HG03521 (cell line): ENCODE results near the gene DGKZ.
"Not testable (repeated sequence)": the region's sequence is repeated elsewhere in the genome, so short reads cannot be mapped to it uniquely, and the experiment has no call there.

Experiments used
- ATAC-seq: cut with Tn5 transposase; IDR thresholded peaks from one replicate; pipeline ENCODE4 v1.9.1; 2021; ENCODE audit warnings: mild to moderate bottlenecking, moderate library complexity; ENCODE audit not compliant: unreplicated experiment

The DGKZ gene

DNA sequence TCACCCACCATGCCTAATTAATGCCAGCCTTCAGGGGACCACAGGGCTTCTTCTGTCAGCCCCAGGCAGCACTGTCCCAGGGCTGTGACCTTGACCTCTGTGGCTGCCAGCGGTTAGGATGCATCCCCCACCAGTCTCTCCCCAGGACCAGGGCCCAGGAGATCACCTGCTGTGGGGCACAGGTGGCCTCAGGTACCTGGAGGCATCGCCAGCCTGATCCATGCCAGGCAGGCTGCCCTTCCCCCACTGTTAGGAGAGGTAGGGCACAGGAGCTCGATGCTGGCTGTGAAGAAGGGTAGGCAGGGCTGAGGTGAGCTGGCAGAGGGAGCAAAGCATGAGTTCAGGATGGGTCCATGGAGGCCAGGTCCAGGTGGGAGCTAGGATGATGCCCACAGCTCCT lies 17.5 kb downstream of the DGKZ start:
- ATAC-seq, result no peak

DNA sequence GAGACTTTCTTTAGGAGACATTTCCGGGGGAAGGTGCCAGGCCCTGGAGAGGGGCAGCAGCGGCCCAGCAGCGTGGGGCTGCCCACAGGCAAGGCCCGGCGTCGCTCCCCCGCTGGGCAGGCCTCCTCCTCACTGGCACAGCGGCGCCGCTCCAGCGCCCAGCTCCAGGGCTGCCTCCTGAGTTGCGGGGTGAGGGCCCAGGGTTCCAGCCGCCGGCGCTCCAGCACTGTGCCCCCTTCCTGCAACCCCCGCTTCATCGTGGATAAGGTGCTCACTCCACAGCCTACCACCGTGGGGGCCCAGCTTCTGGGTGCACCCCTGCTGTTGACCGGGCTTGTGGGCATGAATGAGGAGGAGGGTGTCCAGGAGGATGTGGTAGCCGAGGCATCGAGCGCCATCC lies 19.0 kb downstream of the DGKZ start:
- ATAC-seq, result no peak

DNA sequence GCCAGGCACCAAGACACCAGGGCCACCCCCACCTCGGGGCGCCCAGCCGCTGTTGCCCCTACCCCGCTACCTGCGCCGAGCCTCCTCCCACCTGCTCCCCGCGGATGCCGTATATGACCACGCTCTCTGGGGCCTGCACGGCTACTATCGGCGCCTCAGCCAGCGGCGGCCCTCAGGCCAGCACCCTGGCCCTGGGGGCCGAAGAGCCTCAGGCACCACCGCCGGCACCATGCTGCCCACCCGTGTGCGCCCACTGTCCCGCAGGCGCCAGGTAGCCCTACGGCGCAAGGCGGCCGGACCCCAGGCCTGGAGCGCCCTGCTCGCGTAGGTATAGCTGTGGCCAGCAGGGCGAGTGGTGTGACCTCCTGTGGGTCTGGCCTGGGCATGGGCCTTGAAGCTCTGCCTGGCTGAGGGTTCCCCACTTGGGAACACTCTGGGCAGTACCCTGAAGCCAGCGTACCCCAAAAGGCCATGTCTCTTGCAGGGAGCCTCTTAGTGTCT lies 19.4 kb downstream of the DGKZ start:
- no peak for ATAC-seq

DNA sequence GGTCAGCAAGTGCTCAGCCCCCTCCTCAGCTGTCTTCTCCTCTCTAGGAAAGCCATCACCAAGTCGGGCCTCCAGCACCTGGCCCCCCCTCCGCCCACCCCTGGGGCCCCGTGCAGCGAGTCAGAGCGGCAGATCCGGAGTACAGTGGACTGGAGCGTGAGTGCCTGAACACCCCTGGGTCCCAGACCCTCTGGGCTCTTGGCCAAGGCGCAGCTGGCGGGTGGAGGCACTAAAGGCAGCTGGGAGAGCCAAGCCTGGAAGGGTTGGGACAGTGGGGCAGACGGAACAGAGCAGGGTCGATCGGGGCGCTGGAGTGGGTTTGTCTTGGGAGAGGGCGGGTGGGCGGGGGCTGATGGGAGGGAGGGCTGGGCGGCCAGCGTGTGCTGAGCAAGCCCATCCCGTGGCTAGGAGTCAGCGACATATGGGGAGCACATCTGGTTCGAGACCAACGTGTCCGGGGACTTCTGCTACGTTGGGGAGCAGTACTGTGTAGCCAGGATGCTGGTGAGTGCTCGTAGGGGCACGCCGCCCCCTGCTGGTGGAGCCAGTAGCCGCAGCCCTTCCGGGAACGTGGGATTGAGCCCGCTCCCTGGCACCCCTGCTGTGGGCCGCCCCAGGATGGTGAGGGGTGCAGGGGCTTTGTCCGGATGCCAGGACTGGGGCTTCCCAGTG lies 20.1 kb downstream of the DGKZ start:
- peak; percentile 59 for ATAC-seq

DNA sequence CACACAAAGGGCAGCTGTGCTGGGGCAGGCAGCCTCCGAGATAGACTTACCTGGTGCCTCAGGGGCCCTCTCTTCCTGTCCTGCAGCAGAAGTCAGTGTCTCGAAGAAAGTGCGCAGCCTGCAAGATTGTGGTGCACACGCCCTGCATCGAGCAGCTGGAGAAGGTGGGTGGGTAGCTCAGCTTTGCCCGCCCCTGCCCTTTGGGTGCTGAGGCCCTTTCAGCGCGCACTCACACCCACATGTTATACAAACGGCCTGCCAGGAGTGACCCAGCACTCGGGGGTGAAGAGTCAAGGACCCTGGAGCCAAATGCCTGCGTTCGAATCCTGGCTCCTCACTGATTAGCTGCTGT lies 20.6 kb downstream of the DGKZ start:
- ATAC-seq, result no peak

DNA sequence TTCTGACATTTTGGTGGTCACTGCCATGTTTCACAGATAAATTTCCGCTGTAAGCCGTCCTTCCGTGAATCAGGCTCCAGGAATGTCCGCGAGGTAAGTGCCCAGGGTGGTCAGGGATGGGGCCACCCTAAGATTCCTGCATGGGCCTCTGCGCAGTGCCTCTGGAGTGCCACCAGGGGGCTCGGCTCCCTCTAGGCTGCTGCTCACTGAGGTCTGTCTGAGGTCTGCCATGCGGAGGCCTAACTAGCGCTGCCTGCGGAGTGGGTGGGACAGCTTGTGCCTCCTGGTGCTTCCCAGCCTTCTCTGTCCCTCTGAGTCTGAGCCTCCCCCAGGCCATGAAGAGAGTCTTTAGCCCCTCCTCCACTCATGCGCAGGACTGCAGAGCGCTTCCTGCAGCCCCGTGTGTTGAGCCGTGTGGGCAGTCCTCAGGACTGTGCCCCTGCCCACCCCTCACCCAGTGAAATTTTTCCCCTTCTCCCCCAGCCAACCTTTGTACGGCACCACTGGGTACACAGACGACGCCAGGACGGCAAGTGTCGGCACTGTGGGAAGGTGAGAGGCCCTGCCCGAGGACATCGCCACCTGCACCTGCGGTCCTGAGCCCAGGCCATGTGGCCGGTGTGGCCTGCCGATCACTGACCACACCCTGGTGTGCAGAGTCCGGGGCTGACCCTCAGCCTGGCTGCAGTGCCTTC lies 22.3 kb downstream of the DGKZ start:
- ATAC-seq, result peak; percentile 47

DNA sequence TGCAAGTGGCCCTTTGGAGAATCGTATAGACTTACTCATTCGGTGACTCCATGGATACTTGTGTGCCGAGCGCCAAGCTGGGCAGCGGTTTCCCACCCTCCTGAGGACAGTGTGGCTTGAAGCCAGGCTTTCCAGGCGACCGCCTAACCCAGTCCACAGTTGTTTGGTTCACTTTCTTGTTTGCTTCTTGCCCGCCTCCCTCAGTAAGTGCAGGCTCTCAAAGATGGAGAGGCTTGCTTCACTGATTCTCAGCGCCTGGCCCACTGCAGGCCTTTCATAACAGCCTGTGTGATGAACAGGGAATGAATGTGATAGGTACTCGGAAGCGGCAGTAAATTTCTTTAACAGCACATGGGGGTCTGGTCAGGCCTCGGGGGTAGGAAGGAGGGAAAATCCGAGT lies 23.0 kb downstream of the DGKZ start:
- no peak for ATAC-seq

DNA sequence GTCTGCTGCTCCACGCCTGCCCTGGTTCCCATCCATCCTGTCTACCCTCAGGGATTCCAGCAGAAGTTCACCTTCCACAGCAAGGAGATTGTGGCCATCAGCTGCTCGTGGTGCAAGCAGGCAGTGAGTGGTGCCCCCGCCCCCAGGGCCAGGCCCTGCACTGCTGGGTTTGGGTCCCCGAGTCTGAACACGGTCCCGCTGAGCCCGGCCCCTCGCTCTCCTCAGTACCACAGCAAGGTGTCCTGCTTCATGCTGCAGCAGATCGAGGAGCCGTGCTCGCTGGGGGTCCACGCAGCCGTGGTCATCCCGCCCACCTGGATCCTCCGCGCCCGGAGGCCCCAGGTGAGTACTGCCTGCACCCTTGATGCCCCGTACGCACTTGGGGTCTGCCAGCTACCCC lies 24.0 kb downstream of the DGKZ start:
- ATAC-seq, result not testable (repeated sequence)

DNA sequence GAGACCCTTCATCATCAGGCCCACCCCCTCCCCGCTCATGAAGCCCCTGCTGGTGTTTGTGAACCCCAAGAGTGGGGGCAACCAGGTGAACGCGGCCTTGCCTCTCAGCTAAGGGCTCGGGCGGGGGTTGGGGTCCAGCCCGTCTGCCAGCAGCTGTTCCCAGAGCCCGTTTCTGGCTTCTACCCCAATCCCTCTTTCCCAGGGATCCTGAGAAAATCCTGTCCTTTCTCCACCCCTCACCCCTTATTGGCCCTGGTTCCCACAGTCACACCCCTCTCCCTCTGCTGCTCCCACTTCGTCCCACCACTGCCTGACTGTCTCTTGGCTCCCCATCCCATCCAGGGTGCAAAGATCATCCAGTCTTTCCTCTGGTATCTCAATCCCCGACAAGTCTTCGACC lies 24.8 kb downstream of the DGKZ start:
- ATAC-seq, result no peak

DNA sequence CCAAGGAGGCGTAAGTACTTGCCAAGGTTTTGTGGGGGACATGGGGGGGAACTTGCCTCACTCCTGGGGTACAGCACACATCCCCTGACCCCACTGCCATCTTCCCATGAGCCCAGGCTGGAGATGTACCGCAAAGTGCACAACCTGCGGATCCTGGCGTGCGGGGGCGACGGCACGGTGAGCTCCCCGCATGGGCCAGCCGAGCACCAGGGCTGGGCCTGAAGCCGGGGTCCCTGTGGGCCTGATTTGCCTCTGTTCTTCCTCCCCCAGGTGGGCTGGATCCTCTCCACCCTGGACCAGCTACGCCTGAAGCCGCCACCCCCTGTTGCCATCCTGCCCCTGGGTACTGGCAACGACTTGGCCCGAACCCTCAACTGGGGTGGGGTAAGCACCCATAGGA lies 25.2 kb downstream of the DGKZ start:
- ATAC-seq, result not testable (repeated sequence)

DNA sequence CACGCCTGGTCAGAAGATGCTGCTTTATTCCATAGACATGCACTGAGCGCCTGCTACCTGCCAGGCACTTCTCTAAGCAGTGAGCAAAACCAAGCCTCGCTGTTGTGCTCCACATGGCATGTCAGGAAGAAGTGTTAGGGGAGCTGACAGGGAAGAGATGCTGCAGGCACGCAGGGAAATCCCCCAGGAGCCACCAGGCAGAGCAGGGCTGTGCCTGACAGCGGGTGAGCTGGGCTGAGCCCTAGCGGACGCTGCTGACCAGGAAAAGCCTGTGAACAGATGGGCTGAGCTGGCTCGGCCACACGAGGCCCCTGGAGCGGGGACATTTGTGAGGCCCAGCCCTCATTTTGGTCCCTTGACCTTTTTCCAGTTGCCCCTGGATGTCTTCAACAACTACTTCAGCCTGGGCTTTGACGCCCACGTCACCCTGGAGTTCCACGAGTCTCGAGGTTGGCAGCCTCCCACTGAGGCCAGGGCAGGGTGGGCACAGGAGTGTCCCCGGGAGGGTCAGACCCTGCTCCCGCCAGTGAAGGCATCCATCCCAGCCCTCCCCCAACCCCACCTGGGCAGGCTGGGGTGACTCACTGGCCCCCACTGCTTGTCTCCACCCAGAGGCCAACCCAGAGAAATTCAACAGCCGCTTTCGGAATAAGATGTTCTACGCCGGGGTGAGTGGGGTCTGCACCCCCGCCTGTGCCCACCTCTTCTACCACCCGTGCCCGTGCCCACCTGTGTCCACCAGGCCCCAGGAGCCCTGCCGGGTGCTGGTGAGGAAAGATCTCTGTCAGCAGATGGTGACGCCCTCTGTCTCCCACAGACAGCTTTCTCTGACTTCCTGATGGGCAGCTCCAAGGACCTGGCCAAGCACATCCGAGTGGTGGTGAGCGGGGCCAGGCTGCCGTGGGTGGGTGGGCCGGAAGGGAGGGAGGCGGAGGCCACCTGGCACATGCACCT lies 26.8 kb downstream of the DGKZ start:
- ATAC-seq, result no peak

DNA sequence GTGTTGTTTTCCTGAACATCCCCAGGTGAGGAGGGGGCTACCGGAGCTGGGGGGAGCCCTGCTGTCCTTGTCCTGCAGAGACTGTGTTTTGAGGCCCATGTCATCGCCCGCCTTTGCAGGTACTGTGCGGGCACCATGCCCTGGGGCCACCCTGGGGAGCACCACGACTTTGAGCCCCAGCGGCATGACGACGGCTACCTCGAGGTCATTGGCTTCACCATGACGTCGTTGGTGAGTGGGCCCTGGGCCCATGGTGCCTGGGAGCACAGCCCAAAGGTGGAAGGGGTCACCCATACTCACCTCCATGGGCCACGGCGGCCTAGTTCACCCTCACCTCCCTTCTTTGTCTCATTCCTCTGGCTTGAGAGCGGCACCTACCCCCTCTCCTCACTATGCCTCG lies 27.6 kb downstream of the DGKZ start:
- ATAC-seq, result no peak

DNA sequence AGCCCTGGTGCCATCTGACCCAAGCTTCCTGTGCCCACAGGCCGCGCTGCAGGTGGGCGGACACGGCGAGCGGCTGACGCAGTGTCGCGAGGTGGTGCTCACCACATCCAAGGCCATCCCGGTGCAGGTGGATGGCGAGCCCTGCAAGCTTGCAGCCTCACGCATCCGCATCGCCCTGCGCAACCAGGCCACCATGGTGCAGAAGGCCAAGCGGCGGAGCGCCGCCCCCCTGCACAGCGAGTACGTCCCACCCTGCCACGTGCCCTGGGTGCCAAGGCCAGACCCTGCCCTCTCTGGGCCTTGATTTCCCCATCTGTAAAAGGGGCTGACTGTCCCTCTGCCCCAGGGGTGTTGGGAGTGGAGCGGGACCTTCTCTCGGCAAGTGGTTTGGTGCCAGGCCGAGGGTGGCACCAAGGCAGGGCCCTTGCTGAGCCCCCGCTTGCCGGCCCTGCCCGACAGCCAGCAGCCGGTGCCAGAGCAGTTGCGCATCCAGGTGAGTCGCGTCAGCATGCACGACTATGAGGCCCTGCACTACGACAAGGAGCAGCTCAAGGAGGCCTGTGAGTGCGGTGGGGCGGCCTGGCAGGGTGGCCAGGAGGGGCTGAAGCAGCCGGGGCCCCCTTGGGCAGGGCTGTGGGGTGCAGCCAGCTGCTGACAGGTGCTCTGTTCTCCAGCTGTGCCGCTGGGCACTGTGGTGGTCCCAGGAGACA lies 28.3 kb downstream of the DGKZ start:
- no peak for ATAC-seq

DNA sequence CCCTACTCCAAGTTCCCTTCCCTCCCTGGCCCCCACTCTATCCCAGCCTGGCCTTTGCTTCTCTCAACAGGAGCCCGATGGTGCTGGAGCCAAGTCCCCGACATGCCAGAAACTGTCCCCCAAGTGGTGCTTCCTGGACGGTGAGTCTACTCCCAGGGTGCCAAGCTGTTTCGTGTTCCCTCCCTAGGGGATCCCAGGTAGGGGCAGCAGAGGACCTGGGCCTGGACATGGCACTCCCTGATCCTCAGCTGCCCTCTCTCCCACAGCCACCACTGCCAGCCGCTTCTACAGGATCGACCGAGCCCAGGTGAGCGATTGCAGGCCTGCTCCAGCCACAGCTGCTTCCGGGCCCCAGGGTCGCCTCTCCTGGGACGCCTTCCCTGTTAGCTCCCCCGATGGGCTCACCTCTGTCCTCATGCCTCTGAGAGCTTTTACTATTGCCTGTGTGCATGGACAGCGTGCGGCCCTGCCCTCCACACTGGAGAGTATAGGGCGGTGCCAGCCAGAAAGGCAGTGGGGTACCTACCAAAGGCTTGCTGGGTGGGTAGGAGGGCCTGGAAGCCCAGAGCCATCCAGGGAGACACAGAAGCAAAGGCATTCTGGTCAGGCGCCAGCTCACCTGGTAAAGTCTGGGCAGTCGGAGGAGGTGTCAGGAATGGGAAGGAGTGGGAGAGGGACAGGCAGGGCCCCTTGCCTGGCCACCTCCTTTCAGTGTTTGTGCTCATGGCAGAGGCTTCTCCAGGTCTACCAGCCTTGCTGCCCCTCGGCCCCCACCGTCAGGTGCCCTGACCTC lies 29.2 kb downstream of the DGKZ start:
- ATAC-seq, result no peak

DNA sequence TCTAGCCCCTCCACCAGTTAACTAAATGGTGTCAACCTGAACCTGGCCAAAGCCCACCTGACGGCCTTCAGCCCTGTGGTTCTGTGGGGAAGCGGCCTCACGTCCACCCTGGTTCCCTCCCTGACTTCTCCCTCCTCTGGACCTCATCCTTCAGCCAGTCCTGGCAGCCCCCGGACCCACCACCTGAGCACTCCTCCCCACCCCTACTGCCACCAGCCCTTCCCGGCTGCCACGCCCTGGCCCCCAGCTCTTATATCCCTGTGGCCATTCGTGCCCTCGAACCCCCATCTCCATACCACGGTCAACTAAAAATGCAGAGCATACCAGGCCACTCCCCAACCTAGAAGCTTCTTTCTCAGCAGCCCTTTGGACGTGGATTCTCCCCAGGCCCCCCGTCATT lies 30.0 kb downstream of the DGKZ start:
- no peak for ATAC-seq

DNA sequence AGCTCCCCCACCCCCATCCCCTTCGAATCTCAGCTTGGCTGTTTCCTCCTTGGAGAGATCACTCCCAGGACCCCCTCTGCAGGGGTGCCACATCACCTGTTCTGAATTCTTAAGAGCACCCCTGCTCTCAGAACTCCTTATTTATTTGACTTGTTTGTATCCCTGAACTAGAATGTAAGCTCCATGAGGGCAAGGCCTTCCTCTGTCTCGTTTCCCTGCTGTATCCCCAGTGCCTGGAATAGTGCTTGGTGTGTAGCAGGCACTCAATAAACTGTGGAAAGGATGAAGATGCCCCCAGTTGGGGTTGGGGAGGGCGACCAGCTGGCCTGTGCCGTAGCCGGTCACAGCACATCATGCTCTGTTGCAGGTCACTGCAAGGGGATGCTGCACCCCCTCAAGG lies 30.6 kb downstream of the DGKZ start:
- ATAC-seq, result no peak

DNA sequence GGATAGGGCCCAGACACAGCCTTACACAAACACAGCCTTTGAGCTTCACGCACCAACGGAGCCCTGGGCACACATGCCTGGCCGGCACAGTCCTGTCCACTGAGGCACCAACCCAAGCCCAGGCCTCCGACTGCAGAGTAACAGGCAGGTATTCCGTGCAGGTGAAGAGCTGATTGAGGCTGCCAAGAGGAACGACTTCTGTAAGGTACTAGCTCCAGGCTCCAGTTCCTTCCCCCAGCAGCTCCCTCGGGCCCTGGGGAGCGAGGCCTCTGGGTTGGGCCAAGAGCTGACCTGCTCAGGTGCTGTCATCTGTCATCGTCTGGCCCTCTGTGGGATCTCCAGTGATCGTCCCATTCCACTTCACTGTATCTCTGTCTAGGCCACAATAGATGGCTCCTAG lies 31.0 kb downstream of the DGKZ start:
- ATAC-seq, result no peak

DNA sequence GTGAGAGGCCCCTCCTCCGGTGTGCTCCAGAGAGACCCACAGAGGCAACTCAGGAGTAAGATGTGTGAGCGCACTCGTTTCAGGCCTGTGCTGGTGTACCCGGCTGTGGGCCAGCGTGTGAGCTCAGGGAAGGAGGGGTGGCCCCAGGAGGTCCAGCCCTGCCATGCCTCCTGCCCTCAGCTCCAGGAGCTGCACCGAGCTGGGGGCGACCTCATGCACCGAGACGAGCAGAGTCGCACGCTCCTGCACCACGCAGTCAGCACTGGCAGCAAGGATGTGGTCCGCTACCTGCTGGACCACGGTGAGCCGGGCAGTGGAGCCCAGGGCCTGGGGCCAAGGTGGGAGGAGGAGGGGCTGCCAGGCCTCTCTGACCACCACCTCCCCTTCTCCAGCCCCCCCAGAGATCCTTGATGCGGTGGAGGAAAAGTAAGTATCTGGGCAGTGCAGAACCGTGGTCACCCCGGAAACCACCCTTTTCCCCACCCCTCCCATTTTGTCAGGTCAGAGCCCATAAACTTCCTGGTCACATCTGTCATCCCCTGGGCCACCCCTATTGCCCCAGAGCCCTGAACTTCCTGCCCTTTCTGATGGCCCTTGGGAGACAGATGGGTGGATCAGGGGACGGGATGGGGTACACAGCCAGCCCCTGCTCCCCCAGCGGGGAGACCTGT lies 31.7 kb downstream of the DGKZ start:
- ATAC-seq, result no peak

DNA sequence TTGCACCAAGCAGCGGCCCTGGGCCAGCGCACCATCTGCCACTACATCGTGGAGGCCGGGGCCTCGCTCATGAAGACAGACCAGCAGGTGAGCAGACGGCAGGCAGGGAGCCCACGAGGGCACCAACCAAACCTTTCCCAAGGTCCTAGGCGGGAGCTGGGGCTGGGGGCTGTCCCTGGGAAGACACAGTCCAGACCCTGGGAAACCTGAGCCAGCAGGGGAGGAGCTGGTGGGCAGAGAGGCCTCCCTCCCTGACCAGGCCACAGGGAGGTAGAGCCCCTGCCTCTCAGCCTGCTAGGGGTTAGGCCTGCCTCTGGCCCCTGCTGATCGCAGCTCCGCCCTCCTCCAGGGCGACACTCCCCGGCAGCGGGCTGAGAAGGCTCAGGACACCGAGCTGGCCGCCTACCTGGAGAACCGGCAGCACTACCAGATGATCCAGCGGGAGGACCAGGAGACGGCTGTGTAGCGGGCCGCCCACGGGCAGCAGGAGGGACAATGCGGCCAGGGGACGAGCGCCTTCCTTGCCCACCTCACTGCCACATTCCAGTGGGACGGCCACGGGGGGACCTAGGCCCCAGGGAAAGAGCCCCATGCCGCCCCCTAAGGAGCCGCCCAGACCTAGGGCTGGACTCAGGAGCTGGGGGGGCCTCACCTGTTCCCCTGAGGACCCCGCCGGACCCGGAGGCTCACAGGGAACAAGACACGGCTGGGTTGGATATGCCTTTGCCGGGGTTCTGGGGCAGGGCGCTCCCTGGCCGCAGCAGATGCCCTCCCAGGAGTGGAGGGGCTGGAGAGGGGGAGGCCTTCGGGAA lies 32.4 kb downstream of the DGKZ start:
- not testable (repeated sequence) for ATAC-seq
